HL-60/S4 treated with retinoic acid at 250 ng/mL for 4 days and 3 days (cell line): ENCODE data around the gene TEX9.
"Not testable (repeated sequence)": the region's sequence is repeated elsewhere in the genome, so short reads cannot be mapped to it uniquely, and the experiment has no call there.

ENCODE experiments used
- in situ Hi-C: fragments of 300-500 bp; cut with MboI; formaldehyde crosslinking; loops from 2 replicates; pipeline ENCODE4 v1.7.0; 2022; ENCODE audit warnings: low sequenced_read_pairs

The TEX9 gene

GRCh38 chr15:56361987-56362386, 3.2 kb upstream of the TEX9 start:
- in situ Hi-C loops, result no loop called here

GRCh38 chr15:56366211-56366610, 985 bp downstream of the TEX9 start:
- in situ Hi-C loops, result no loop called here

GRCh38 chr15:56367156-56367555, 1.9 kb downstream of the TEX9 start:
- in situ Hi-C loops, result no loop called here

- in situ Hi-C loops, result no loop called here
Observed at GRCh38 chr15:56369234-56369633, 4.0 kb downstream of the TEX9 start.

- in situ Hi-C loops, result no loop called here
Observed at GRCh38 chr15:56371495-56372147, 6.4 kb downstream of the TEX9 start.

- in situ Hi-C loops, result not testable (repeated sequence)
Observed at GRCh38 chr15:56374693-56375092, 9.5 kb downstream of the TEX9 start.

- in situ Hi-C loops, result not testable (repeated sequence)
Observed at GRCh38 chr15:56377822-56378221, 12.6 kb downstream of the TEX9 start.

GRCh38 chr15:56383010-56383409, 17.8 kb downstream of the TEX9 start:
- in situ Hi-C loops, result no loop called here

- in situ Hi-C loops, result no loop called here
Observed at GRCh38 chr15:56385908-56386307, 20.7 kb downstream of the TEX9 start.

GRCh38 chr15:56390739-56391267, 25.6 kb downstream of the TEX9 start:
- in situ Hi-C loops, result no loop called here

- in situ Hi-C loops, result no loop called here
Observed at GRCh38 chr15:56393277-56393676, 28.1 kb downstream of the TEX9 start.

- in situ Hi-C loops, result no loop called here
Observed at GRCh38 chr15:56394909-56395308, 29.7 kb downstream of the TEX9 start.

GRCh38 chr15:56397325-56397724, 32.1 kb downstream of the TEX9 start:
- in situ Hi-C loops, result not testable (repeated sequence)

- in situ Hi-C loops, result not testable (repeated sequence)
Observed at GRCh38 chr15:56399209-56399608, 34.0 kb downstream of the TEX9 start.

GRCh38 chr15:56410721-56411120, 45.5 kb downstream of the TEX9 start:
- in situ Hi-C loops, result no loop called here

- in situ Hi-C loops, result no loop called here
Observed at GRCh38 chr15:56411122-56411749, 46.0 kb downstream of the TEX9 start.

GRCh38 chr15:56413114-56413733, 48.0 kb downstream of the TEX9 start:
- in situ Hi-C loops, result not testable (repeated sequence)

GRCh38 chr15:56425276-56425675, 60.0 kb downstream of the TEX9 start:
- in situ Hi-C loops, result no loop called here

- in situ Hi-C loops, result no loop called here
Observed at GRCh38 chr15:56425976-56426375, 60.8 kb downstream of the TEX9 start.

- in situ Hi-C loops, result no loop called here
Observed at GRCh38 chr15:56428821-56429458, 63.7 kb downstream of the TEX9 start.

- in situ Hi-C loops, result no loop called here
Observed at GRCh38 chr15:56432304-56432703, 67.1 kb downstream of the TEX9 start.
